ENCODE data around the gene SH3RF1. TPM values are rescaled to one million over a fixed set of nuclear protein-coding genes. Genes with fewer than 3 reads are reported as not detected.

The SH3RF1 gene
- total RNA-seq, 1 experiment from 2014 or later, result 16.6 TPM

- CTCF ChIA-PET, result interaction anchor here (0.6 kb wide), 1 partner anchor 163 kb away, joined by 6 read pairs; no protein-coding TSS in a partner anchor
- H3K4me1 Mint-ChIP-seq, result peaks cover 20% of the 10 kb centered on the region
- POLR2A ChIA-PET, result interaction anchor here (0.7 kb wide), 1 partner anchor 67 kb away, joined by 3 read pairs; no protein-coding TSS in a partner anchor
- H3K4me3 Mint-ChIP-seq, result no peak overlapping the region
- no peaks in the 10 kb centered on the region for H3K36me3 Mint-ChIP-seq
- H3K27me3 Mint-ChIP-seq (ENCODE audit: low read depth), result no peaks in the 10 kb centered on the region
- ATAC-seq (no peak), DNase-seq (ENCODE audit: low spot score) (no peak)
- no peak overlapping the region for H3K27ac Mint-ChIP-seq
- H3K9me3 Mint-ChIP-seq, result no peaks in the 10 kb centered on the region
- TF ChIP-seq ESRRA (CRISPR knock-in tag; IDR thresholded peaks at IDR 0.05; ENCODE audit: borderline replicate concordance) (no peak), ATF2 (CRISPR knock-in tag; IDR thresholded peaks at IDR 0.05; ENCODE audit: borderline replicate concordance, low read depth) (no peak), ZNF671 (CRISPR knock-in tag; IDR thresholded peaks at IDR 0.05) (no peak), ZNF232 (CRISPR knock-in tag; IDR thresholded peaks at IDR 0.05) (no peak), JAZF1 (CRISPR knock-in tag; IDR thresholded peaks at IDR 0.05) (no peak), ARID4B (CRISPR knock-in tag; IDR thresholded peaks at IDR 0.05; ENCODE audit: borderline replicate concordance) (no peak), NR2C2 (CRISPR knock-in tag; IDR thresholded peaks at IDR 0.05) (no peak), SMAD4 (CRISPR knock-in tag; IDR thresholded peaks at IDR 0.05) (no peak), E2F5 (CRISPR knock-in tag; IDR thresholded peaks at IDR 0.05) (no peak), JUN (CRISPR knock-in tag; IDR thresholded peaks at IDR 0.05) (no peak), ATF3 (CRISPR knock-in tag; conservative IDR thresholded peaks at IDR 0.05) (no peak), CTCF (IDR thresholded peaks at IDR 0.05) (no peak), OVOL2 (CRISPR knock-in tag; IDR thresholded peaks at IDR 0.05; ENCODE audit: borderline replicate concordance) (no peak)
Observed at GRCh38 chr4:169047956-169048355, 222.8 kb downstream of the SH3RF1 start.

GRCh38 chr4:169045862-169046584, 224.7 kb downstream of the SH3RF1 start:
- POLR2A ChIA-PET, result interaction anchor here (1.1 kb wide), 1 partner anchor 36 kb away, joined by 3 read pairs; the partner anchor contains the start of gene CBR4
- DNase-seq (ENCODE audit: low spot score), result peak; percentile 27
- Mint-ChIP-seq H3K27me3 (ENCODE audit: low read depth) (no peaks in the 10 kb centered on the region), H3K4me1 (peaks cover 20% of the 10 kb centered on the region), H3K4me3 (no peak overlapping the region), H3K27ac (peak overlapping the region; percentile 80), H3K36me3 (no peaks in the 10 kb centered on the region), H3K9me3 (no peaks in the 10 kb centered on the region)
- TF ChIP-seq TEAD4 (CRISPR knock-in tag; IDR thresholded peaks at IDR 0.05) (no peak), SP1 (CRISPR knock-in tag; conservative IDR thresholded peaks at IDR 0.05) (no peak), ERG (CRISPR knock-in tag; IDR thresholded peaks at IDR 0.05) (no peak), NR3C1 (CRISPR knock-in tag; conservative IDR thresholded peaks at IDR 0.05; ENCODE audit: low read depth) (no peak), ZNF219 (CRISPR knock-in tag; IDR thresholded peaks at IDR 0.05; ENCODE audit: borderline replicate concordance) (no peak), PRRX2 (CRISPR knock-in tag; IDR thresholded peaks at IDR 0.05) (no peak), ZBTB43 (CRISPR knock-in tag; IDR thresholded peaks at IDR 0.05) (no peak), NFATC4 (CRISPR knock-in tag; IDR thresholded peaks at IDR 0.05) (no peak), RORB (CRISPR knock-in tag; IDR thresholded peaks at IDR 0.05) (no peak), MYBL2 (CRISPR knock-in tag; IDR thresholded peaks at IDR 0.05) (no peak)
- peak; percentile 94 for ATAC-seq
- CTCF ChIA-PET, result interaction anchor here (0.6 to 1.7 kb wide), 12 partner anchors 12 to 447 kb away, joined by 3 to 8 read pairs (median 3); partner anchors contain the start of gene CBR4
